HFF-Myc (cell line): ENCODE measurements around the gene IFI27L2.

Experiments
- DNase-seq: peaks from one replicate; pipeline ENCODE4 v3.0.0-alpha.2; 2011; ENCODE audit warnings: low read depth; ENCODE audit errors: extremely low read depth
- H3K4me3 ChIP-seq: replicated peaks from 2 replicates; pipeline ENCODE4 v1.5.1; 2011; ENCODE audit warnings: low read depth, mild to moderate bottlenecking, control low read depth, low read length
- TF ChIP-seq, protein P1 (sequence below): IDR thresholded peaks from 2 replicates; pipeline ENCODE4 v1.5.1; 2012; ENCODE audit warnings: mild to moderate bottlenecking, low read depth, low read length, control low read depth; ENCODE audit errors: missing control alignments

IFI27L2 gene

DNA sequence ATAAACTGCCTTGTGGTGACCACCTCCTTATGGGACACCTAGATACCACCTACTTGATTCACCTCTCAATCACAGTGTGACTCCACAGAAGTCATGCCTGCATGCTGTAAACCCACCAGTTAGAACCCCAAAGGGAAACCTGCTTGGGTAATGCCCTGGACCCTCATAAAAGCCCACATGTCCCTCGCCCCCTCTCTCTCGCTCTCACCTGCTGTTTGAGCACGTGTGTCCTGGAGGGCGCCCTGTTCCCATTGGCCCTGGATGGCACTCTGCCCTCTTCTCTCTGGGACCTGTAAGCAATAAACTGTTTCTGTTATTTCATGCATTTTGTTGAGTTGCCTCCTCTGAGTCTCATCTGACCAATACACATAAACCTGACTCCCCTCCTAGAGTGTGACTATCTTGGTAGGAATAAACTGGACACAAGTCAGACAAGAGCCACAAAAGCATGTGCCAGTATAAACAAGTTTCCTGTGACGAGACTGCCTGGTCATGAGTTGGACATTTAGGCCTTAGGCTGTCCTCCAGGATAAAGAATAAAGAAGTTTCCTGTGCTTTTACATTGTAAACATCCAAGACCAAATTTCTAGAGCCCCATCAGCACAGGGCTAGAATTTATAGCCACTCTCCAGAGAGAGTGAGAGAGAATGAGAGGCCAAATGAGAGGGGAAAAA, 8.6 kb downstream of the IFI27L2 start:
- TF ChIP-seq, protein P1, sequence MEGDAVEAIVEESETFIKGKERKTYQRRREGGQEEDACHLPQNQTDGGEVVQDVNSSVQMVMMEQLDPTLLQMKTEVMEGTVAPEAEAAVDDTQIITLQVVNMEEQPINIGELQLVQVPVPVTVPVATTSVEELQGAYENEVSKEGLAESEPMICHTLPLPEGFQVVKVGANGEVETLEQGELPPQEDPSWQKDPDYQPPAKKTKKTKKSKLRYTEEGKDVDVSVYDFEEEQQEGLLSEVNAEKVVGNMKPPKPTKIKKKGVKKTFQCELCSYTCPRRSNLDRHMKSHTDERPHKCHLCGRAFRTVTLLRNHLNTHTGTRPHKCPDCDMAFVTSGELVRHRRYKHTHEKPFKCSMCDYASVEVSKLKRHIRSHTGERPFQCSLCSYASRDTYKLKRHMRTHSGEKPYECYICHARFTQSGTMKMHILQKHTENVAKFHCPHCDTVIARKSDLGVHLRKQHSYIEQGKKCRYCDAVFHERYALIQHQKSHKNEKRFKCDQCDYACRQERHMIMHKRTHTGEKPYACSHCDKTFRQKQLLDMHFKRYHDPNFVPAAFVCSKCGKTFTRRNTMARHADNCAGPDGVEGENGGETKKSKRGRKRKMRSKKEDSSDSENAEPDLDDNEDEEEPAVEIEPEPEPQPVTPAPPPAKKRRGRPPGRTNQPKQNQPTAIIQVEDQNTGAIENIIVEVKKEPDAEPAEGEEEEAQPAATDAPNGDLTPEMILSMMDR, result no peak
- DNase-seq, result no peak
- H3K4me3 ChIP-seq, result no peak overlapping the region

DNA sequence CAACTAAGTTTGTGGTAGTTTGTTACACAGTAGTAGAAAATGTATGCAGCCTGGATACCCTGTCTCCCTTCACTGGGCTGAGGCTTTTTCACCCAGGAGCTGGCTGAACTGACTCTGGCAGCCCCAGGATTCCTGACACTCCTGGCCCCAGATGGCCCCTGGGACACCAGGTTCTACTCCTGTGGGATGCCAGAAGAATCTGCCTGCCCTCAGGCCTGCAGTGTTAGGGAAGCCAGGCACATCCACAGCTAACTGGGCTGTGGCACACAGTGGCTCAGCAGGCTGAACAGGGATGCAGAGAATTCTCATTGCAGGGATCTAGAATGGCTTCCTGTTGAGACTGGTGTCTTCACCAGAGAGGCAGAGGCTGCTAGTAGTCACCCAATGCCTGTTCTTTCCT, 10.3 kb downstream of the IFI27L2 start:
- H3K4me3 ChIP-seq, result no peak overlapping the region
- TF ChIP-seq, protein P1, result no peak
- no peak for DNase-seq

DNA sequence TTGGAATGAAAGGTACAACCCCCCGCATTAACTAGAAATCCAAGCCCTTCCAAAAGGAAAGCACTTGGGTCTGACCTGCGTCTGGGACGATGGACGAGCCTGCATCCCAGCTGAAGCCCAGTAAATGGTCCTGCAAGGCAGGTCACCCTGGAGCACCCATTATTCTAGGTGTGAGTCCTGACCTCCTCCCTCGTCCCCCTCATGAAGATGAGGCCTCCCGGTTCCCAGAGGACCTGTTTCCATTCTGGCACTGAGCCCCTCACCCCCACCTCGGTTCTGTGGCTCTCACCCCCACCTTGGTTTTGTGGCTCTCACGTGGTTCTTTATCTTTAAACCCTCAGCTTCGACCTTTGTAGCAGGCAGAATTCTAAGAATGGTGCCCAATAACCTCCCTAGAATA, 11.5 kb downstream of the IFI27L2 start:
- TF ChIP-seq, protein P1, result no peak
- DNase-seq, result no peak
- H3K4me3 ChIP-seq, result no peak overlapping the region

DNA sequence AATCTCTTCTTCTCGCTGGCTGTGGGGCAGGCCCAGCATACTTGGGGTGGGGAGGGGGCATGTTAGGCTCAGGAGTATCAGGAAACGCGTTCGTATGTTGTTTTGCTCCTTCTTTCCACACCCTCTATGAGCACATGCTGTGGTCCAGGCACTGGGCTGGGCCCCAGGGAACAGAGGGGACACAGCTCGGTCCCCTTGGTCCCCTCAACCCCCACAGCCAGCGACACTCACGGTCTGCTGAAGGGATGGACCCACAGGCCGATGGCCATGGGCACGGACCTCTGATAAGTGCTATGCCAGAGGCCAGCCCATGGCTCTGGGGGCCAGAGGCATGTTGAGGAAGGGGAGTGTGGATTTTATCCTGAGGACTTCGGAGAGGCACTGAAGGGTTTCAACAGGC, 12.7 kb downstream of the IFI27L2 start:
- TF ChIP-seq, protein P1, result no peak
- no peak for DNase-seq
- no peak overlapping the region for H3K4me3 ChIP-seq

DNA sequence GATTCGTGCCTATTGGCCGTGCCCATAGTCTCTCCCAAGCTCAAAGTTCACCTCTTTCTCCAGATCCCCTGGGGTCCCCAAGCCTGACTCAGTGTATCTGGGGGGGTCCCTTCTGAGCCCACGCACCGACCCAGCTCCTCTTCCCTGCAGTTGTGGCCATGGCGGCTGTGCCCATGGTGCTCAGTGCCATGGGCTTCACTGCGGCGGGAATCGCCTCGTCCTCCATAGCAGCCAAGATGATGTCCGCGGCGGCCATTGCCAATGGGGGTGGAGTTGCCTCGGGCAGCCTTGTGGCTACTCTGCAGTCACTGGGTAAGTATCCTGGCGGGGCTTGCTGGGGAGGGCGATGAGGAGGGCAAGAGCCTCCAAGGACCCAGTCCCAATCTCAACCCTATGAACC, 13.8 kb downstream of the IFI27L2 start:
- no peak for DNase-seq
- TF ChIP-seq, protein P1, result no peak

DNA sequence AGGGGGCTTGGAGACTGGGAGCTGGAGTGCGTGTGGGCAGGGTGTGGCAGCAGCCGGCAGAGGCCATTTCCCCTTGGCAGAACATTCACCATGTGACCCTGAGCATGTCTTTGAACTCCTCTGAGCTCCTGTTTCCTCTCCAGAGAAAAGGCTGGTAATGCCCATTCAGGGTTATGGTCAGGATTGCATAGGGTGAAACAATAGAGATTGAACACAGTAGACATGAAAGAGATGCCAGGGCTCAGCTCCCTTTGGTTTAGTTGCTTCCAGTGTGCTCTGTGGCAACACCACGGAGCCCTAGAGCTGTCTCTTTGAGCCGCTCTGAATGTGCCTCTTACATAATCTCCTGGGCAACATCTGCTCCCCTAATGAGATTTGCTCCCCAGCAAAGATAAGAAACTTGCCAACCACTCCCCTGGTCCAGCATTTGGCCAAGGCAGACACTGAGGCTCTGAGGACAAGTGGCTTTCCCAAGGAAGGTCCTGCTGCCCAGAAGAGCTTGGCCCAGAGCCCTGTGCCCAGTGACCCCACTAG, 14.3 kb downstream of the IFI27L2 start:
- H3K4me3 ChIP-seq, result no peak overlapping the region
- TF ChIP-seq, protein P1, result no peak
- DNase-seq, result no peak

More for the DNA sequence above, 13.8 kb downstream of the IFI27L2 start:
- no peak overlapping the region for H3K4me3 ChIP-seq
